Measurements from ENCODE around the gene LOXL1.

LOXL1 gene

GRCh38 chr15:73886717-73887345, 39.4 kb upstream of the LOXL1 start:
- no peak for DNase-seq (ENCODE audit: extremely low read depth, low read depth)
- TF ChIP-seq CTCF (IDR thresholded peaks at IDR 0.05; ENCODE audit: low read depth, low read length), result no peak

GRCh38 chr15:73887481-73887880, 38.8 kb upstream of the LOXL1 start:
- TF ChIP-seq CTCF (IDR thresholded peaks at IDR 0.05; ENCODE audit: low read depth, low read length), result no peak
- no peak for DNase-seq (ENCODE audit: extremely low read depth, low read depth)

GRCh38 chr15:73888224-73889041, 37.8 kb upstream of the LOXL1 start:
- TF ChIP-seq CTCF (IDR thresholded peaks at IDR 0.05; ENCODE audit: low read depth, low read length), result no peak
- DNase-seq (ENCODE audit: extremely low read depth, low read depth), result no peak

GRCh38 chr15:73889053-73889761, 37.1 kb upstream of the LOXL1 start:
- DNase-seq (ENCODE audit: extremely low read depth, low read depth), result no peak
- no peak for TF ChIP-seq CTCF (IDR thresholded peaks at IDR 0.05; ENCODE audit: low read depth, low read length)

GRCh38 chr15:73889762-73890124, 36.5 kb upstream of the LOXL1 start:
- DNase-seq (ENCODE audit: extremely low read depth, low read depth), result no peak
- no peak for TF ChIP-seq CTCF (IDR thresholded peaks at IDR 0.05; ENCODE audit: low read depth, low read length)

GRCh38 chr15:73891328-73892315, 34.6 kb upstream of the LOXL1 start:
- TF ChIP-seq CTCF (IDR thresholded peaks at IDR 0.05; ENCODE audit: low read depth, low read length), result no peak
- no peak for DNase-seq (ENCODE audit: extremely low read depth, low read depth)

Measured in AG09319 (cell line).